T-helper 1 cell (primary cell): Measurements from ENCODE around the gene ZBTB7A.
"Not testable (repeated sequence)": the region's sequence is repeated elsewhere in the genome, so short reads cannot be mapped to it uniquely, and the experiment has no call there.

ENCODE experiments used
- DNase-seq, 5 donors: peaks; one replicate each; pipeline ENCODE4 v3.0.0-alpha.2; 2012 to 2020

Gene ZBTB7A

DNA sequence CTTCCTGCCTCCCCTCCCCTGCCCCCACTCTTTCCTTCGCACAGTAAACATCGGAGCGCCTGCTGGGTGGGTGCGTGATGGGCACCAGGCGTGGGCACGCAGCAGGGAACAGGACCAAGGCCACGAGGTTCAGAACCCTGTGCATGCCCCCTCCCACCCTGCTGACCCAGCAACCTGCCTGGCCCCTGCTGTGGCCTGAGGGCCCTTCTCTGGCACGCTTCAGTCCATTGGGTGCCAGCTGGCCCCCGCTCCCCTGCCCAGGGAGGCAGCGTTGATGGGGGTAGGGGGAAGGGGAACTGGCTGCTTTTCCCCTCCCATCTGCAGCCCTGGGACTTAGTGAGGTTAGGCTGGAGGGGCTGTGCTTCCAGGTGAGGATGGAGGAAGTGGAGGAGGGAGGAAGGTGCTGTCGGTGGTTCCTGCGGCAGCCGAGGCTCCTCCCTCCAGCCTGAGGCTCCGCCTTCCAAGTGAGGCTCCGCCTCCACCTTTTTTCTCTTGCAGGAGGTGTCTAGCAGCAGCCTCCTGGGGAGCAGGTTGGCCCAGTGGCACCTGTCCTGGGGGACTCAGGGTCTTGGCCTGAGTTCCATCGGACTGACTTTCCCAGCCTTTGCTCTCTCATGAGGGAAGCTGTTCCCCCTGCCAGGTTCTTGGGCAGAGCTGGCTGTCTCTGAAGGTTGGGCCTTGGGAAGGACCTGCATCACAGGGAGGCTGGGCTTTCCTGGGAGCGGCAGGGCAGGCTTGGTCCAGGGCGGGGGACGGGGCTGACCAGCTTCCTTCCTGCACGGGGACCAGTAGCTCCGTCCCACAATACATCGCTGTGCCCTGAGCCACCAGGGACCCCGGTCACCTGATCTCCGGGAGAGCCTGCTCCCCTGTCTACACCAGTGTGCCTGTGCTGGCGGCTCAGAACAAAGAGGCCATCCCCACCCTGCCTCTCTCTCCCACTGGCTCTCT is 51.9 kb downstream of the ZBTB7A start:
- DNase-seq, result peak in 2 of 5 donors; percentile 20 to 38

DNA sequence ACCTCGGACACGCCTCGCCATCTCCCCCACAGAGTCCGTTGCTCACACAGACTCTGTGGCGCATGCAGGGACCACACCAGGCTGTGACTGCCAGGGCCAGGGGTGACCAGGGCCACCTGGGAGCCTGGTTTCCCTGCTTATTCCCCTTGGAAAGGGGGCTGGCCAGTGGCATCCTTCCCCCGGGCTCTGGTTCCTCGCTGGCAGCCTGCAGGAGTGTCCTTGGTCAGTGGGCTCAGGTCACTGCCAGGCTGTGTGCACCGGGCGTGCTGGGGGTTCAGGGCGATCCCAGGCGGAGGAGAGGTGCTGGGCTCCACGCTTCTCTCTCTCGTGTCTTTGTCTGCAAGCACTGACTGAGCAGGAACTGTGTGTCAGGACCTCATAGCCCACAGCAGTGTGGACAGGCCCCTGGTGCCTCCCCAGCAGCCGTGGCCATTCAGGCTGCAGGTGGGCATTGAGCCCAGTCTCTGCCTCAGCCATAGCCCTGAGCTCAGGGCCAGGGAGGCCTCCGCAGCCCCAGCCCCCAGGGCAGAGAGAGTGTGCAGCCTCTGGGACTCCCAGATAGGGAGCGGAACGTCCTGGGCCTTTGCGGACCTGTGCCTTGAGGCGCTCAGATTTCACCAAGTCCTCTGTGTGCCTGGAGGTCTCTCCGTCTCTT is 52.7 kb downstream of the ZBTB7A start:
- DNase-seq, result no peak

DNA sequence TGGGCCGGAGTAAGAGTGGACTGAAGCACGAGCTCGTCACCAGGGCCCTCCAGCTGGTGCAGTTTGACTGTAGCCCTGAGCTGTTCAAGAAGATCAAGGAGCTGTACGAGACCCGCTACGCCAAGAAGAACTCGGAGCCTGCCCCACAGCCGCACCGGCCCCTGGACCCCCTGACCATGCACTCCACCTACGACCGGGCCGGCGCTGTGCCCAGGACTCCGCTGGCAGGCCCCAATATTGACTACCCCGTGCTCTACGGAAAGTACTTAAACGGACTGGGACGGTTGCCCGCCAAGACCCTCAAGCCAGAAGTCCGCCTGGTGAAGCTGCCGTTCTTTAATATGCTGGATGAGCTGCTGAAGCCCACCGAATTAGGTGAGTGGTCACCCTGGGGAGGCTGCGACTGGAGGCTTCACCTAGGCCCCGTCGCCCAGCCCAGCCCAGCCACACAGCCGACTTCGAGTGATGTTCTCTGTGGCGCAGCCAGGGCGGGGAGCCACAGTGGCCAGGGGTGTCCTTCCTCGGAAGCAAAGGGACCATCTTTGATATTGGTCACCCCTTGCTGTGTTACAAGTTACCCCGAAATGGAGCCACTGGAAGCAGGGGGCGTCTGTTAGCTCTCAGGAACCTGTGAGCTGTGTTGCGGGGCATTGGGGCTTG is 53.6 kb downstream of the ZBTB7A start:
- DNase-seq, result no peak

DNA sequence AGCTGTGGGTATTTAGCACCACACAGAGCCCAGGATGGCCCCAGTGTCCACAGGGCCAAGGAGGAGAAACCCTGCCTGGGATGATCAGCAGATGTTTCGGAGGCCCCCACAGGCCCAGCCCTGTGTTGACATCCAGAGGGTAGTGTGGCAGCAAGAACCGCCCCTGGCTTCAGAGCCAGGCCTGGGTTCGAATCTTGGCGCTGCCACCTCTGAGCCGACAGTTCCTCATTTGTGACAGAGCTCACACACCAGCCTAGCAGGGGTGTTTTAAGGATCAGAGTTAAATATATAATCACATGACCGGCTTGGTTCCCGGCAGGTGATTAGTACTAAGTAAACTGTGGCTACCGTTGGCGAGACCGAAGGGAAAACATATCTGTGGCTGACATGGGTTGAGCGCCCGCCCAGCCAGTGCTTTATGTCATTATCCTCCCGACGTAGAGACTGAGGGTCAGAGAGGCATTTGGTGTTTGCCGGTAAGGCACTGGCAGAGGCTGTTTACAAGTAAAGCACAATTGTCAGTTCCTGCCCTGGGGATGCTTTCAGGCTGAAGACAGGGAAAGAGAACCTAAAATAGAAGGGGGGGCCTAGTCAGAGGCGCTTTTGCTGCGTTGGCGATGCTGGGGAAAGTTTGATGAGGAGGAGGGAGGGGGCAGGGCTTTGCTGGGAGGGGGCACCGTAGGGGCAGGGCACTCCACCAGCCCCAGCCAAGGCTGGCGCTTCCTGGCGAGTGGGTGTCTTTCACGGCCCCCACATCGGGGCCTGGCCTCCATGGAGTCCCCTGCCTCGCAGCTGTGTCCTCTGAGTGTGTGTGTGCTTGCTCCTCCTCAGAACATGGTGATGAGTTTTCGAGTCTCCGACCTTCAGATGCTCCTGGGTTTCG is 54.4 kb downstream of the ZBTB7A start:
- DNase-seq, result no peak

DNA sequence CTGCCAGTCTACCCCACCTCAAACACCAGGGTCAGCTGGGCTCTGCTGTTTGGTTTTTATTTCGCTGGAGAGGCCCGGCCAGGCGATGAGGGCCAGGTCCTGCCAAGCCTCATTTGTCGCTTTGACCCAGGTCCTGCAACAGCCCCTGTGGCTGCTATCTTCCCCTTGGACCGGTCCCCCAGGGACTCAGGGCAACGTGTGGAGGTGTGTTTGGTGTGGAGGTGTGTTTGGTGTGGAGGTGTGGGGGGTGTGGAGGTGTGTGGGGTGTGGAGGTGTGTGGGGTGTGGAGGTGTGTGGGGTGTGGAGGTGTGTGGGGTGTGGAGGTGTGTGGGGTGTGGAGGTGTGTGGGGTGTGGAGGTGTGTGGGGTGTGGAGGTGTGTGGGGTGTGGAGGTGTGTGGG is 55.3 kb downstream of the ZBTB7A start:
- not testable (repeated sequence) for DNase-seq

DNA sequence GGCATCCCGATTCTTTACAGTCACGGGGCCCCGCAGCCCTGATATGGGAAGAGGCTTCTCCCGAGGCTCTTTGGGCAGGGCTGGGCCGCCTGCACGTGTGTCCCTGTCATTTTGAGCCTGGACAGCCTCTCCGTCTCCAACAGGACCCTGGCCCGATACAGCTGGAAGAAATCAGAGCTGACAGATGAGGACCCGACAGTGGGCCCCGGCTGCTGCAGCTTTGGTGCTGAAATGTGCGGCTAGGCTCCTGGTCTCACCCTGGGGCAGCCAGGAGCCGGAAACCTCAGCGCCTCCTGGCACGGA is 55.9 kb downstream of the ZBTB7A start:
- no peak for DNase-seq

DNA sequence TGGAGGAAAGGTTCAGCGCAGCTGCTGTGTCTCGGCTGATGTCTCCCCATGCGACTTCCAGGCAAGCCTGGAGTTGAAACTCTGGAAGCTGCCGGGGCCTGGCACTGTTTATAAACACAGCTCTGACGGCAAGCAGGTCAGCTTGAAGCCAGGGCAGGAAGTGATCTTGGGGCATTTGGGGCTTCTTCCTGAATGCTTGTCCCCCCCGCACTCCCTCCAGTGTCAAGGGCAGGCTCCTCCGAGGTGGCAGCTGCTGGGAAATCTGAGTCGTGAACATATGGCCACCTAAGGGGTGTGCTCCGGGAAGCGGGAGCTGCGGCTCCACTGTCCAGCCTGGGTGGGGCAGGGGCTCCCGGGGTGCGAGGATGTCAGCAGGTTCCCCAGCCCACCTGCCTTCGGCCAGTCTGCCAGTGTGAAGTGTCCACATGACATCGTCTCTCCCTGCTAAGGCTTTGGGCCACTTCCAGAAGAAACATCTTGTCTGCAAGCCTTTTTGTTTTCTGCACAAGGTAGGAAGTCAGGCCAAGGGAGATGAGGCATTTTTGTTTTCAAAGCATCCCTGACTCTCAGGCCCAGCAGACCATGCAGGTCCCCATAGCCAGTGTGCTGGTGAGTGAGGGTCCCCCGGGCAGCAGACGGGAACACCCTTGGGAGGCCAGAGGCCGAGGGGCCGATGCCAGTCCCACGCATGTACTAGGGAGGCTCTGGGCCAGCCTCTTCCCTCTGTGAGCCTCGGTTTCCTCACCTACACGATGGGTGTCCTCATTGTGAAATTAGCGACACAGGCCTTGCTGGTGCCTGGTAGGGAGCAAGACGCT is 56.5 kb downstream of the ZBTB7A start:
- no peak for DNase-seq

DNA sequence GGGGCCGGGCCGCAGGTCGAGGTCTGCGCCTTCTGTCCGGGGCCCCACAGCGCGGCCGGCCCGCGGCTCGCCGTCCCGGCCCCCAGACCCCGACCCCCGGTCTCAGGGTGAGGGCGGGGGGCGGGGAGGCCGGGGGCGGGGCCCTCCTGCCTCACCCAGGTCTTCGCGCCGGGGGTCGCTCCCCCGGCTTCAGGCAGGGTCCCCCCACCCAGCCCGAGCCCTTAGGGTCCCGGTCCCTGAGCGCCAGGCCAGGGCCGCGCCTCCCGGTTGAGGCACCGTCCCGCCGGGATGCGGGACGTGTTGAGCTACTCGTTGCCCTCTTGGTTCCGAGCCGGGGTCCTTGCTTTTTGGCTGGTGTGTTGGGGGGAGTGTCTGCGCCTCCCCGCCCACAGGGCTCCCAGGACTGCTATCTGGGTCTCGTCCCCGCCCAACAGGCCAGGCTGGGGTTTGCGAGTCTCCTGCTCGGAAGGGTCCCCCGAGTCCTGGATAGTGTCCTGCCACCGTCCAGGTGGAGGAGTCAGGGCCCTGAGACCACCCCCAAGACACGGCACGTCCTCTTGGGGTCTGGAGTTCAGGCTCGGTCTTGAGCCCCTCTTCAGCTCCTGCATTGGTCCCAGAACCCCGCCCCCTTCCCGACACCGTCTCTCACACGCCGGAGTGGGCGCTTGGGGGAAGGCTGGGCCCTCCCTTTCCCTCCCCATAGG is 58.7 kb downstream of the ZBTB7A start:
- DNase-seq, result no peak

DNA sequence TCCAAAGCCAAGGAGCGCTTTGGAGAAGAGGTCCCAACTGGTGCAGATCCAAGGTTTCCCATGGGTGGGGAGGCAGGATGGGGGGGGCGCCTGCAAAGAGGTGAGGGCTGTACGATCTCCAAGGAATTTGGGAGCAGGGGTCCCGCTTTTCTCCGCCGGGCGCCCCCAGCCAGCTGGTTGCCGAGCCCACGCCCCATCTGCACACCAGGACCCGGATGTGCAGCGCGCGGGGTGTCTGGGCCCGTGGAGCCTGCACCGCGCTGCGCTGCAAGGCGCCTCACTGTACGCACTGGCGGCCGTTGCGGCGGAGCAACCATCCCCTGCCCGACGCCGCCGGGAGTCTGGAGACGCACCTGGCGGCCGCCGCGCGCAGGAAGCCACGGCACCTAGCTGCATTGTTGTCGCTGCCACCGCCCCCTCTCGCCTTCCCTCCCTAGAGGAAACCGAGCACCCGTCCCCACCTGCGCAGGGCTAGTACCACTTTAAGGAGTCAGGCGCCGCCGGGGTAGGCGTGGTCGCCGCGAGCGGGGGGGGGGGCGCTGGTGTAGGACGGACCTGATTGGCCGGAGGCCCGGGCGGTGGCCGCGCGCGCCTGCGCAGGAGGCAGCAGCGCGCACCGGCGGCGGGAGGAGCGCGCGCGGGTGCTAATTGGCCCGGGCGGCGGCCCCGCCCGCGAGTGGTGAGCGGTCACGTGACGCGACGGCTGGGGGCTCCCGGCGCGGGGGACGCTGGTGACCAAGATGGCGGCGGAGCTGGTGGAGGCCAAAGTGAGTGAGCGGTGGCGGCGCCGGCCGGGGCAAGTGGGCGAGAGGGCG is 59.5 kb downstream of the ZBTB7A start, which contains the start of gene PIAS4:
Gene PIAS4, plus strand, starts transcription at position 716 of the 815 bp plus-strand sequence. Its CDS starts 25 bp downstream, at position 741.
- DNase-seq, result peak; percentile 90 to 98 (median 93)

DNA sequence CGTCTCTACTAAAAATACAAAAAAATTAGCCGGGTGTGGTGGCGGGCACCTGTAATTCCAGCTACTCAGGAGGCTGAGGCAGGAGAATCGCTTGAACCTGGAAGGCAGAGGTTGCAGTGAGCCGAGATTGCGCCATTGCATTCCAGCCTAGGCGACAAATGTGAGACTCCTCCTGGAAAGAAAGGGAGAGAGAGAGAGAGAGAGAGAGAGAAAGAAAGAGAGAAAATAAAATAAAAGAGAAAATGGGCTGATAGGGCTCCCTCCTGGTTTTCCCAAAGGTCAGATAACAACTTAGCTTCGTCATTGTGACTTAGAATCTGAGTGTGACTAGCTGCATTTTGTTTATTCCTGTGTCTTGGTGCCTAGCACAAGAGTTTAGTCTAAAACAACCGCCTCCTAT is 61.3 kb downstream of the ZBTB7A start:
- DNase-seq, result not testable (repeated sequence)

DNA sequence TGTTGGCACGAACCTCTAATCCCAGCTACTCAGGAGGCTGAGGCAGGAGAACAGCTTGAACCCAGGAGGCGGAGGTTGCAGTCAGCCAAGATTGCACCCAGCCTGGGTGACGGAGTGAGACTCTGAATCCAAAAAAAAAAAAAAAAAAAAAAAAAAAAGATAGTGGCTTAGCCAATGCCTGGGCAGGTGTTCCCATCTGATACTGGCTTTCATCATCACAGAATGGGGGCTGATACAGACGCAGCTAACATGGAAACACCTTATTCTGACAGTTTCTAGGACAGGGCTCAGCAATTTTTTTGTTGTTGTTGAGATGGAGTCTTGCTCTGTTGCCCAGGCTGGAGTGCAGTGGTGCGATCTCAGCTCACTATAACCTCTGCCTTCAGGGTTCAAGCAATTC is 65.9 kb downstream of the ZBTB7A start:
- not testable (repeated sequence) for DNase-seq

DNA sequence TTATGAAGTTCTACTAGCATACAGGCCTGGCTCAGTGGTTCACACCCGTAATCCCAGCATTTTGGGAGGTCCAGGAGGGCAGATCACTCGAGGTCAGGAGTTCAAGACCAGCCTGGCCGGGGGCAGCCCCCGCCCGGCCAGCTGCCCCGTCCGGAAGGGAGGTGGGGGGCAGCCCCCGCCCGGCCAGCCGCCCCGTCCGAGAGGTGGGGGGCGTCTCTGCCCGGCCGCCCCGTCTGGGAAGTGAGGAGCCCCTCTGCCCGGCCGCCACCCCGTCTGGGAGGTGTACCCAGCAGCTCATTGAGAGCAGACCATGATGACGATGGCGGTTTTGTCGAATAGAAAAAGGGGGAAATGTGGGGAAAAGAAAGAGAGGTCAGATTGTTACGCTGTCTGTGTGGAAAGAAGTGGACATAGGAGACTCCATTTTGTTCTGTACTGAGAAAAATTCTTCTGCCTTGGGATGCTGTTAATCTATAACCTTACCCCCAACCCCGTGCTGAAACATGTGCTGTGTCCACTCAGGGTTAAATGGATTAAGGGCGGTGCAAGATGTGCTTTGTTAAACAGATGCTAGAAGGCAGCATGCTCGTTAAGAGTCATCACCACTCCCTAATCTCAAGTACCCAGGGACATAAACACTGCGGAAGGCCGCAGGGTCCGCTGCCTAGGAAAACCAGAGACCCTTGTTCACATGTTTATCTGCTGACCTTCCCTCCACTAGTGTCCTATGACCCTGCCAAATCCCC is 67.9 kb downstream of the ZBTB7A start:
- not testable (repeated sequence) for DNase-seq

DNA sequence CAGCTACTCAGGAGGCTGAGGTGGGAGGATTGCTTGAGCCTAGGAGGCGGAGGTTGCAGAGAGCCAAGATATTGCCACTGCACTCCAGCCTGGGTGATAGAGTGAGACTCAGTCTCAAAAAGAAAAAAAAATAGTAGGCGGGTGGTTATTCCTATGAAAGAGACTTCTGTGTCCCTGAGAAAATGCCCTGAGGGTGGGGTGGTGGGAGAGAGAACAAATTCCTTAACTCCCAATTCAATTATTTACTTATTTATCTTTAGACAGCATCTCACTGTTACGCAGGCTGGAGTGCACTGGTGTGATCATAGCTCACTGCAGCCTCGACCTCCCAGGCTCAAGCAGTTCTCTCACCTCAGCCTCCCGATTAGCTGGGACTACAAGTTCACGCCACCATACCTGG is 71.1 kb downstream of the ZBTB7A start:
- DNase-seq, result no peak
